ENCODE results near the gene ZNF532. TPM values are rescaled to one million over a fixed set of nuclear protein-coding genes. Genes with fewer than 3 reads are reported as not detected.

Gene ZNF532
- total RNA-seq, 4 donors from 2014 or later: 48.3 to 128 (median 96.2) TPM

GRCh38 chr18:58979615-58980014, 114.9 kb downstream of the ZNF532 start:
- 100% methylated on average over 1 of the region's 6 CpGs; no CpG with 5 or more reads in 1 of the 2 donors for WGBS, 2 donors (ENCODE audit: low coverage in 1 of 2)
- TF ChIP-seq POLR2AphosphoS5 (IDR thresholded peaks at IDR 0.05): no peak
- no peak for TF ChIP-seq POLR2A (IDR thresholded peaks at IDR 0.05)
- no peak for TF ChIP-seq CTCF (IDR thresholded peaks at IDR 0.05)
- TF ChIP-seq EP300 (IDR thresholded peaks at IDR 0.05): no peak
- H3K36me3 ChIP-seq: peaks cover 5 to 58% of the 10 kb centered on the region in 2 donors

GRCh38 chr18:58980991-58981390, 116.3 kb downstream of the ZNF532 start:
- TF ChIP-seq POLR2A (IDR thresholded peaks at IDR 0.05) (no peak), EP300 (IDR thresholded peaks at IDR 0.05) (no peak), CTCF (IDR thresholded peaks at IDR 0.05) (no peak), POLR2AphosphoS5 (IDR thresholded peaks at IDR 0.05) (no peak)
- peaks cover 5 to 60% of the 10 kb centered on the region in 2 donors for H3K36me3 ChIP-seq
- H3K9me3 ChIP-seq: no peaks in the 10 kb centered on the region
- no peak overlapping the region for H3K27ac ChIP-seq
- H3K4me3 ChIP-seq: no peak overlapping the region
- WGBS, 2 donors (ENCODE audit: low coverage in 1 of 2): 83 to 100% methylated on average over 2 to 3 of the region's 4 CpGs
- ATAC-seq: no peak
- peaks cover 0 to 7% (median 0%) of the 10 kb centered on the region in 3 donors for H3K4me1 ChIP-seq
- no peaks in the 10 kb centered on the region for H3K27me3 ChIP-seq

More at GRCh38 chr18:58979615-58980014, 114.9 kb downstream of the ZNF532 start:
- Histone ChIP-seq H3K27ac (no peak overlapping the region), H3K4me1 (peaks cover 0 to 17% (median 0%) of the 10 kb centered on the region in 3 donors), H3K27me3 (no peaks in the 10 kb centered on the region), H3K4me3 (no peak overlapping the region), H3K9me3 (no peaks in the 10 kb centered on the region)
- ATAC-seq: no peak

- H3K27ac ChIP-seq: no peak overlapping the region
- no peaks in the 10 kb centered on the region for H3K27me3 ChIP-seq
- 86 to 88% methylated on average over 10 to 12 of the region's 17 CpGs for WGBS, 2 donors (ENCODE audit: low coverage in 1 of 2)
- TF ChIP-seq EP300 (IDR thresholded peaks at IDR 0.05): no peak
- TF ChIP-seq POLR2A (IDR thresholded peaks at IDR 0.05): no peak
- no peak for TF ChIP-seq CTCF (IDR thresholded peaks at IDR 0.05)
- no peak for TF ChIP-seq POLR2AphosphoS5 (IDR thresholded peaks at IDR 0.05)
- no peaks in the 10 kb centered on the region for H3K4me1 ChIP-seq
- H3K36me3 ChIP-seq: peaks cover 5 to 60% of the 10 kb centered on the region in 2 donors
- H3K9me3 ChIP-seq: no peaks in the 10 kb centered on the region
- no peak overlapping the region for H3K4me3 ChIP-seq
- no peak for ATAC-seq
Observed at GRCh38 chr18:58983260-58984155, 118.8 kb downstream of the ZNF532 start.

GRCh38 chr18:58988600-58988999, 123.9 kb downstream of the ZNF532 start:
- Histone ChIP-seq H3K27me3 (no peaks in the 10 kb centered on the region), H3K4me3 (no peak overlapping the region), H3K9me3 (peaks cover 0 to 10% (median 0%) of the 10 kb centered on the region in 3 donors), H3K36me3 (peaks cover 0 to 12% of the 10 kb centered on the region in 2 donors), H3K4me1 (no peaks in the 10 kb centered on the region), H3K27ac (no peak overlapping the region)
- ATAC-seq: no peak
- no peak for TF ChIP-seq CTCF (IDR thresholded peaks at IDR 0.05)
- TF ChIP-seq POLR2AphosphoS5 (IDR thresholded peaks at IDR 0.05): no peak
- no peak for TF ChIP-seq POLR2A (IDR thresholded peaks at IDR 0.05)
- TF ChIP-seq EP300 (IDR thresholded peaks at IDR 0.05): no peak
- 43% methylated on average over 2 of the region's 2 CpGs for WGBS, 2 donors (ENCODE audit: low coverage in 1 of 2)
